ENCODE results near the gene LIN7B.

The LIN7B gene

GRCh38 chr19:49092686-49093085 lies 21.5 kb upstream of the LIN7B start:
- Histone ChIP-seq H3K4me3 (ENCODE audit: low read depth in 1 of 2, low read length in 1 of 2) (no peak overlapping the region), H3K9me3 (no peaks in the 10 kb centered on the region), H3K27me3 (no peaks in the 10 kb centered on the region), H3K36me3 (peaks cover 86% of the 10 kb centered on the region), H3K4me1 (ENCODE audit: control insufficient read depth in 1 of 2, insufficient read depth in 1 of 2, low read depth in 1 of 2, low read length in 1 of 2) (no peaks in the 10 kb centered on the region), H3K27ac (no peak overlapping the region)
- TF ChIP-seq CTCF (IDR thresholded peaks at IDR 0.05): no peak

GRCh38 chr19:49094505-49095482 lies 19.4 kb upstream of the LIN7B start:
- no peaks in the 10 kb centered on the region for H3K4me1 ChIP-seq (ENCODE audit: control insufficient read depth in 1 of 2, insufficient read depth in 1 of 2, low read depth in 1 of 2, low read length in 1 of 2)
- H3K27me3 ChIP-seq: no peaks in the 10 kb centered on the region
- H3K36me3 ChIP-seq: peaks cover 89% of the 10 kb centered on the region
- TF ChIP-seq CTCF (IDR thresholded peaks at IDR 0.05): no peak
- no peaks in the 10 kb centered on the region for H3K9me3 ChIP-seq
- no peak overlapping the region for H3K4me3 ChIP-seq (ENCODE audit: low read depth in 1 of 2, low read length in 1 of 2)
- no peak overlapping the region for H3K27ac ChIP-seq

DNA sequence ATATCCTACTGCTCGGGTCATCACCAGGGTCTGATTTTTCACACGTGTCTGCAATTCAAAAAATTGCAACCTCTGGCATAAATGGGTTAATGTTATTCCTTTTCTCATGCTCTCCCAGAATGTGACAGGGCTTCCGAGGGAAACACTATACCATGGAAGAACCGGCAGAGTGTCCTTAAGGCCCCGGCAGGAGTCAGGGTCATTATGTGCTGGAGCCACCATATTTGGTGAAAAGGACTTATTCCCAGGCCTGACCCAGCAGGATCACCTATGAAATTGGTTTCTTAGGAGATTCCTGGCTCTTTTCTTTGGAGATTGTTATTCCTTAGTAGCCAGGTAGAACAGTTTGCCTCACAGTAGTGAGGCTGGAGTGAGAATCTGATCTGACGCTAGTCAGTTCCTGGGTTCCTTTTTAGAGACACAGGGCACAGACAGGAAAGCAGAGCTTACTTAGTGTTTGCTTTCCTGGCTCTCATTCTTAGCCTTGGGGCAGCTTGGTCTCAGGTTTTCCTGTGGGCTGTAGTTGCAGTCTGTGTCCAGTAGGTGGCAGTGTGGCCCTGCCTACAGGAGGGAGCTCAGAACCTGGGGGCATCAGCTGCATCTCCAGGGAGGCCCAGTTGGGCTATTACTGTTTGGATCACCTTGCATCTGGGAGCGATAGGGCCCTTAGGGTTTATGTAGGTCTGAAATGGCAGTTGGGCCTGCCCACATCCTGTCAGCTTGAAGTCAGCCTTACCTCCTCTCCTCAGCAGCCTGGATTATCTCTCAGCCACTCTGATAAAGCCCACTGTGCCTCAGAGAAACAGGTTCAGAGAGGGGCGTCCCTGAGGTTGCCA lies 16.5 kb upstream of the LIN7B start:
- Histone ChIP-seq H3K4me3 (ENCODE audit: low read depth in 1 of 2, low read length in 1 of 2) (no peak overlapping the region), H3K27ac (no peak overlapping the region)

DNA sequence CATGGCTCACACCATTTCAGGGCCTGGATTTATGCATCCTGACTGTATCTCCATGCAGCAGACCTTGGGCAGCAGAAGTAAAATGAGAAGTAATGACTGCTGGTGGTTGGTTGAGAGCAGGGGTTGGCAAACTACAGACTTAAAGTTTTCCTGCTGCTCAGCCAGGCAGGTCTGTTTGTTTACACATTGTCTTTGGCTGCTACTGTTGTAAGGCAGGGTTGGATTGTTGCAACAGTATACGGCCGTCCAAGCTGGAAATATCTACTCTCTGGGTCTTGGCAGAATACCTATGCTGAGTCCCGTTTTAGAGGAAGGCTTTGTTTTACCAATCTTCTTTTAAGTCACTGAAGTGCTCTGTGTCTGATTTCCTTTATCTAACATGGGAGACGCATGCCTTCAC lies 15.4 kb upstream of the LIN7B start:
- no peak overlapping the region for H3K27ac ChIP-seq
- no peak for TF ChIP-seq CTCF (IDR thresholded peaks at IDR 0.05)
- H3K36me3 ChIP-seq: peaks cover 93% of the 10 kb centered on the region
- no peaks in the 10 kb centered on the region for H3K27me3 ChIP-seq
- H3K9me3 ChIP-seq: no peaks in the 10 kb centered on the region
- no peaks in the 10 kb centered on the region for H3K4me1 ChIP-seq (ENCODE audit: control insufficient read depth in 1 of 2, insufficient read depth in 1 of 2, low read depth in 1 of 2, low read length in 1 of 2)
- no peak overlapping the region for H3K4me3 ChIP-seq (ENCODE audit: low read depth in 1 of 2, low read length in 1 of 2)

More for the DNA sequence above, 16.5 kb upstream of the LIN7B start:
- no peaks in the 10 kb centered on the region for H3K4me1 ChIP-seq (ENCODE audit: control insufficient read depth in 1 of 2, insufficient read depth in 1 of 2, low read depth in 1 of 2, low read length in 1 of 2)
- H3K9me3 ChIP-seq: no peaks in the 10 kb centered on the region
- no peaks in the 10 kb centered on the region for H3K27me3 ChIP-seq
- peaks cover 90% of the 10 kb centered on the region for H3K36me3 ChIP-seq
- peak; percentile 97 for TF ChIP-seq CTCF (IDR thresholded peaks at IDR 0.05)

- Histone ChIP-seq H3K4me3 (ENCODE audit: low read depth in 1 of 2, low read length in 1 of 2) (no peak overlapping the region), H3K4me1 (ENCODE audit: control insufficient read depth in 1 of 2, insufficient read depth in 1 of 2, low read depth in 1 of 2, low read length in 1 of 2) (no peaks in the 10 kb centered on the region), H3K36me3 (peaks cover 95% of the 10 kb centered on the region), H3K9me3 (no peaks in the 10 kb centered on the region), H3K27me3 (no peaks in the 10 kb centered on the region), H3K27ac (no peak overlapping the region)
- TF ChIP-seq CTCF (IDR thresholded peaks at IDR 0.05): no peak
Observed at GRCh38 chr19:49101160-49101559, 13.0 kb upstream of the LIN7B start.
